H9 (cell line): ENCODE results near the gene SLC19A1. TPM values are rescaled to one million over a fixed set of nuclear protein-coding genes. Genes with fewer than 3 reads are reported as not detected.

Source experiments
- DNase-seq: peaks from one replicate; pipeline ENCODE4 v3.0.0-alpha.2; 2017
- H2AFZ ChIP-seq: one replicate; pipeline ENCODE4 v1.6.1; 2013; ENCODE audit warnings: mild to moderate bottlenecking, low read length, control low read depth, moderate library complexity
- H2AK5ac ChIP-seq: 2 replicates; pipeline ENCODE4 v1.6.1; 2013; ENCODE audit warnings: low read length, control low read depth, mixed read lengths; ENCODE audit not compliant: insufficient read length
- H2BK120ac ChIP-seq: one replicate; pipeline ENCODE4 v1.6.1; 2013; ENCODE audit warnings: low read depth, mild to moderate bottlenecking, low read length, control low read depth, inconsistent platforms; ENCODE audit not compliant: poor library complexity, severe bottlenecking
- H2BK12ac ChIP-seq: 2 replicates; pipeline ENCODE4 v1.6.1; 2013; ENCODE audit warnings: low read length, control low read depth, mixed read lengths, low read depth; ENCODE audit not compliant: insufficient read length
- H2BK15ac ChIP-seq: 2 replicates; pipeline ENCODE4 v1.6.1; 2013; ENCODE audit warnings: low read depth, low read length, control low read depth
- H2BK20ac ChIP-seq: one replicate; pipeline ENCODE4 v1.6.1; 2013; ENCODE audit warnings: low read depth, mild to moderate bottlenecking, low read length, control low read depth, inconsistent platforms; ENCODE audit not compliant: poor library complexity, severe bottlenecking
- H2BK5ac ChIP-seq: 2 replicates; pipeline ENCODE4 v1.6.1; 2013; ENCODE audit warnings: low read length, control low read depth, mixed read lengths; ENCODE audit not compliant: insufficient read length
- H3K14ac ChIP-seq: 2 replicates; pipeline ENCODE4 v1.6.1; 2013; ENCODE audit warnings: low read length, control low read depth; ENCODE audit not compliant: insufficient read depth
- H3K18ac ChIP-seq: 2 replicates; pipeline ENCODE4 v1.6.1; 2013; ENCODE audit warnings: low read depth, mild to moderate bottlenecking, mixed read lengths, low read length, control low read depth; ENCODE audit not compliant: insufficient read length
- H3K23ac ChIP-seq: 2 replicates; pipeline ENCODE4 v1.6.1; 2013; ENCODE audit warnings: low read length, control low read depth, mixed read lengths, low read depth; ENCODE audit not compliant: insufficient read length
- H3K23me2 ChIP-seq: 2 replicates; pipeline ENCODE4 v1.6.1; 2013; ENCODE audit warnings: low read depth, mild to moderate bottlenecking, mixed read lengths, low read length, control low read depth; ENCODE audit not compliant: insufficient read length, poor library complexity, severe bottlenecking
- H3K27ac ChIP-seq: 2 replicates; pipeline ENCODE4 v1.5.1; 2013; ENCODE audit warnings: low read length, control low read depth, mixed read lengths, low read depth; ENCODE audit not compliant: insufficient read length
- H3K27me3 ChIP-seq: 2 replicates; pipeline ENCODE4 v1.6.1; 2013; ENCODE audit warnings: low read length, control low read depth, inconsistent platforms; ENCODE audit not compliant: insufficient read depth
- H3K4ac ChIP-seq: 2 replicates; pipeline ENCODE4 v1.6.1; 2013; ENCODE audit warnings: low read depth, mild to moderate bottlenecking, control low read depth, inconsistent platforms, low read length, moderate library complexity
- H3K4me1 ChIP-seq: 2 replicates; pipeline ENCODE4 v1.6.1; 2013; ENCODE audit warnings: low read length, control low read depth, inconsistent platforms; ENCODE audit not compliant: insufficient read depth
- H3K4me2 ChIP-seq: 2 replicates; pipeline ENCODE4 v1.6.1; 2013; ENCODE audit warnings: low read length, control low read depth, mixed read lengths; ENCODE audit not compliant: insufficient read length, insufficient read depth
- H3K56ac ChIP-seq: 2 replicates; pipeline ENCODE4 v1.6.1; 2013; ENCODE audit warnings: low read depth, mild to moderate bottlenecking, mixed read lengths, low read length, control low read depth; ENCODE audit not compliant: insufficient read length
- H3K79me1 ChIP-seq: 2 replicates; pipeline ENCODE4 v1.6.1; 2013; ENCODE audit warnings: low read depth, mild to moderate bottlenecking, moderate library complexity, low read length, control low read depth, inconsistent platforms; ENCODE audit not compliant: insufficient read depth, poor library complexity, severe bottlenecking
- H3K79me2 ChIP-seq: 2 replicates; pipeline ENCODE4 v1.6.1; 2013; ENCODE audit warnings: low read length, control low read depth, inconsistent platforms; ENCODE audit not compliant: insufficient read depth
- H3K9ac ChIP-seq: 2 replicates; pipeline ENCODE4 v1.6.1; 2013; ENCODE audit warnings: low read length, control low read depth, mixed read lengths; ENCODE audit not compliant: insufficient read length; ENCODE audit errors: extremely low read depth
- H3K9me3 ChIP-seq: one replicate; pipeline ENCODE4 v1.6.1; 2013; ENCODE audit warnings: low read depth, low read length, inconsistent platforms; ENCODE audit not compliant: control insufficient read depth
- H3T11ph ChIP-seq: one replicate; pipeline ENCODE4 v1.6.1; 2013; ENCODE audit warnings: mild to moderate bottlenecking, low read length, control low read depth, inconsistent platforms
- H4K20me1 ChIP-seq: one replicate; pipeline ENCODE4 v1.6.1; 2013; ENCODE audit not compliant: control insufficient read depth, insufficient read length, insufficient read depth
- H4K5ac ChIP-seq: 2 replicates; pipeline ENCODE4 v1.6.1; 2013; ENCODE audit warnings: low read depth, mild to moderate bottlenecking, mixed read lengths, low read length, control low read depth; ENCODE audit not compliant: insufficient read length
- H4K8ac ChIP-seq: replicated peaks from 2 replicates; pipeline ENCODE4 v1.6.1; 2013; ENCODE audit warnings: low read length, control low read depth, mixed read lengths, low read depth; ENCODE audit not compliant: insufficient read length
- H4K91ac ChIP-seq: 2 replicates; pipeline ENCODE4 v1.6.1; 2013; ENCODE audit warnings: low read depth, mild to moderate bottlenecking, moderate library complexity, mixed read lengths, low read length, control low read depth; ENCODE audit not compliant: insufficient read length
- H3K27ac Mint-ChIP-seq, 3 experiments: 2 replicates in 2 of 3; 3 replicates in 1 of 3; pipeline ENCODE4 v1.8.0; 2020 to 2021; ENCODE audit warnings: mixed read lengths in 3 of 3, mild to moderate bottlenecking in 1 of 3, moderate library complexity in 1 of 3
- H3K27me3 Mint-ChIP-seq: 2 replicates; pipeline ENCODE4 v1.8.0; 2021; ENCODE audit warnings: low read depth, mild to moderate bottlenecking, moderate library complexity, mixed read lengths
- H3K36me3 Mint-ChIP-seq, 3 experiments: 2 replicates in 2 of 3; 3 replicates in 1 of 3; pipeline ENCODE4 v1.8.0; 2020 to 2021; ENCODE audit warnings: low read depth in 3 of 3, mixed read lengths in 3 of 3; ENCODE audit not compliant: insufficient read depth in 1 of 3
- H3K4me1 Mint-ChIP-seq, 2 experiments: 2 replicates each; pipeline ENCODE4 v1.8.0; 2020; ENCODE audit warnings: mixed read lengths in 2 of 2
- H3K4me3 Mint-ChIP-seq, 2 experiments: 2 replicates in 1 of 2; 3 replicates in 1 of 2; pipeline ENCODE4 v1.8.0; 2020 to 2021; ENCODE audit warnings: mild to moderate bottlenecking in 2 of 2, mixed read lengths in 2 of 2, moderate library complexity in 1 of 2
- H3K9me3 Mint-ChIP-seq, 2 experiments: 2 replicates in 1 of 2; 3 replicates in 1 of 2; pipeline ENCODE4 v1.8.0; 2020; ENCODE audit warnings: mild to moderate bottlenecking in 2 of 2, mixed read lengths in 2 of 2, moderate library complexity in 1 of 2
- CTCF ChIP-seq: fragments of 200-600 bp; sonication (generic); conservative IDR thresholded peaks from 3 replicates; pipeline ENCODE4 v1.8.0; 2021; ENCODE audit warnings: antibody characterized with exemption, mild to moderate bottlenecking
- WGBS: extraction: QIAGEN DNeasy Blood & Tissue Kit; methylation state at CpG from one replicate; pipeline ENCODE4 v1.1.7; 2013; ENCODE audit warnings: missing lambda C conversion rate, low lambda C conversion rate, mixed read lengths; ENCODE audit not compliant: insufficient read length; ENCODE audit errors: extremely low coverage; 5-methylcytosine and 5-hydroxymethylcytosine counted together
- total RNA-seq: library from RNA; stranded (reverse); gene quantifications from 2 replicates; pipeline ENCODE4 v1.2.1, GENCODE V29; 2021

SLC19A1 gene
- total RNA-seq, 1 experiment from 2014 or later, result 32.4 TPM

GRCh38 chr21:45586289-45586858 is 44.1 kb upstream of the SLC19A1 start:
- Histone ChIP-seq H4K20me1 (no peaks in the 10 kb centered on the region), H3K4me2 (no peak overlapping the region), H3K9me3 (peaks cover 25% of the 10 kb centered on the region), H3K79me2 (no peaks in the 10 kb centered on the region), H2AFZ (no peak overlapping the region), H2AK5ac (no peak overlapping the region), H2BK5ac (no peak overlapping the region), H3K79me1 (no peaks in the 10 kb centered on the region), H3K56ac (no peak overlapping the region), H3K27me3 (no peaks in the 10 kb centered on the region), H4K91ac (no peak overlapping the region), H3K4me1 (no peaks in the 10 kb centered on the region), H2BK120ac (no peak overlapping the region), H3T11ph (no peak overlapping the region), H3K23ac (no peak overlapping the region), H3K14ac (no peak overlapping the region), H3K23me2 (peaks cover 6% of the 10 kb centered on the region), H2BK12ac (no peak overlapping the region), H2BK15ac (no peak overlapping the region), H2BK20ac (no peak overlapping the region), H4K5ac (no peak overlapping the region), H3K4ac (no peak overlapping the region), H3K27ac (no peak overlapping the region), H3K9ac (no peak overlapping the region), H4K8ac (no peak overlapping the region), H3K18ac (no peak overlapping the region)
- Mint-ChIP-seq H3K36me3 (peaks cover 2 to 31% (median 23%) of the 10 kb centered on the region in 3 experiments; a peak in 5 of 7 replicates), H3K27me3 (peaks cover 64% of the 10 kb centered on the region), H3K4me3 (no peak overlapping the region), H3K9me3 (peaks cover 50 to 59% of the 10 kb centered on the region in 2 experiments), H3K27ac (no peak overlapping the region), H3K4me1 (no peaks in the 10 kb centered on the region)
- DNase-seq, result no peak
- WGBS, result no CpG with 5 or more reads among the region's 5 CpGs
- TF ChIP-seq CTCF, result no peak
